Measurements from ENCODE around the gene CIC.

CIC gene

GRCh38 chr19:42272535-42272897 is 3.5 kb downstream of the CIC start:
- no peak for TF ChIP-seq CTCF (conservative IDR thresholded peaks at IDR 0.05; ENCODE audit: low read length)
- no peak overlapping the region for H3K4me3 ChIP-seq (ENCODE audit: low read length)
- DNase-seq (ENCODE audit: low read depth), result no peak

GRCh38 chr19:42272989-42273406 is 3.9 kb downstream of the CIC start:
- no peak for DNase-seq (ENCODE audit: low read depth)
- no peak overlapping the region for H3K4me3 ChIP-seq (ENCODE audit: low read length)
- no peak for TF ChIP-seq CTCF (conservative IDR thresholded peaks at IDR 0.05; ENCODE audit: low read length)

GRCh38 chr19:42273407-42274064 is 4.5 kb downstream of the CIC start:
- TF ChIP-seq CTCF (conservative IDR thresholded peaks at IDR 0.05; ENCODE audit: low read length), result no peak
- H3K4me3 ChIP-seq (ENCODE audit: low read length), result no peak overlapping the region
- no peak for DNase-seq (ENCODE audit: low read depth)

- H3K4me3 ChIP-seq (ENCODE audit: low read length), result no peak overlapping the region
- no peak for TF ChIP-seq CTCF (conservative IDR thresholded peaks at IDR 0.05; ENCODE audit: low read length)
- no peak for DNase-seq (ENCODE audit: low read depth)
These were observed 5.1 kb downstream of the CIC start for GRCh38 chr19:42274065-42274682.

- TF ChIP-seq CTCF (conservative IDR thresholded peaks at IDR 0.05; ENCODE audit: low read length), result no peak
- no peak for DNase-seq (ENCODE audit: low read depth)
- H3K4me3 ChIP-seq (ENCODE audit: low read length), result no peak overlapping the region
These were observed 6.1 kb downstream of the CIC start for GRCh38 chr19:42275103-42275502.

GRCh38 chr19:42275517-42275916 is 6.5 kb downstream of the CIC start:
- DNase-seq (ENCODE audit: low read depth), result no peak
- H3K4me3 ChIP-seq (ENCODE audit: low read length), result no peak overlapping the region
- no peak for TF ChIP-seq CTCF (conservative IDR thresholded peaks at IDR 0.05; ENCODE audit: low read length)

GRCh38 chr19:42276284-42276683 is 7.2 kb downstream of the CIC start:
- no peak for TF ChIP-seq CTCF (conservative IDR thresholded peaks at IDR 0.05; ENCODE audit: low read length)
- DNase-seq (ENCODE audit: low read depth), result no peak
- H3K4me3 ChIP-seq (ENCODE audit: low read length), result no peak overlapping the region
